ENCODE data around the gene CTNND2.
A peak's percentile ranks its signal among the peaks of the same experiment; 100 is the strongest.

Gene CTNND2

GRCh38 chr5:11904265-11904906, at the start of gene CTNND2:
Gene CTNND2, minus strand, starts transcription at chr5:11904446. Its CDS starts 593 bp downstream, at chr5:11903853.
- Histone ChIP-seq H3K4me1 (ENCODE audit: control insufficient read depth, insufficient read depth, low read length) (peaks cover 19% of the 10 kb centered on the region), H3K36me3 (ENCODE audit: control insufficient read depth, insufficient read depth, low read length) (no peaks in the 10 kb centered on the region), H3K4me3 (ENCODE audit: low read depth, low read length) (peak within 1 kb of the TSS; percentile 69), H3K9me3 (ENCODE audit: control insufficient read depth, insufficient read depth, low read length) (no peaks in the 10 kb centered on the region), H3K27me3 (ENCODE audit: control insufficient read depth, insufficient read depth, low read length) (peaks cover 36% of the 10 kb centered on the region), H3K9ac (ENCODE audit: low read depth, low read length) (no peak within 1 kb of the TSS)

GRCh38 chr5:11946317-11946716, 42.1 kb upstream of the CTNND2 start:
- Histone ChIP-seq H3K36me3 (ENCODE audit: control insufficient read depth, insufficient read depth, low read length) (no peaks in the 10 kb centered on the region), H3K4me1 (ENCODE audit: control insufficient read depth, insufficient read depth, low read length) (no peaks in the 10 kb centered on the region), H3K9me3 (ENCODE audit: control insufficient read depth, insufficient read depth, low read length) (no peaks in the 10 kb centered on the region), H3K9ac (ENCODE audit: low read depth, low read length) (no peak overlapping the region), H3K4me3 (ENCODE audit: low read depth, low read length) (no peak overlapping the region), H3K27me3 (ENCODE audit: control insufficient read depth, insufficient read depth, low read length) (no peaks in the 10 kb centered on the region)

DNA sequence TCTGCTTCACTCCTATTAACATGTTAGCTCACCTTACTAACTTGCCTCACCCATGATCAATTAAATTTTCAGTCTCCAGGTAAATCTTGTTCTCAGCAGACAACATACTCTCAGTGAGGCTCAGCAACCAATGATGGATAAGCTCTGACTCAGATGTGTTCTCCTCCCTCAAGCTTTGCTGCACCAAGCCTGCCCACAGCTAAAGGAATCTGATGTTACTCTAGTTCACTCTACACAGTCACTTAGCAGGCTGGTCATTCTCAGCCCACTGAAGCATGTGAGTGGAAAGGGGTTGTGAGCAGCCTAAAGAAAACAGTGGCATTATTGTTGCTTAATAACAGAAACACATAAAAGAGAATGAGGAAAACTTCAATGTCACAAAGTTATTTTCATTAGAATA, 37.3 kb upstream of the CTNND2 start:
- no peak overlapping the region for H3K9ac ChIP-seq (ENCODE audit: low read depth, low read length)
- no peak overlapping the region for H3K4me3 ChIP-seq (ENCODE audit: low read depth, low read length)

GRCh38 chr5:11931638-11932037, 27.4 kb upstream of the CTNND2 start:
- H3K36me3 ChIP-seq (ENCODE audit: control insufficient read depth, insufficient read depth, low read length) = no peaks in the 10 kb centered on the region

More for the DNA sequence above, 37.3 kb upstream of the CTNND2 start:
- no peaks in the 10 kb centered on the region for H3K9me3 ChIP-seq (ENCODE audit: control insufficient read depth, insufficient read depth, low read length)
- no peaks in the 10 kb centered on the region for H3K4me1 ChIP-seq (ENCODE audit: control insufficient read depth, insufficient read depth, low read length)
- no peaks in the 10 kb centered on the region for H3K36me3 ChIP-seq (ENCODE audit: control insufficient read depth, insufficient read depth, low read length)
- no peaks in the 10 kb centered on the region for H3K27me3 ChIP-seq (ENCODE audit: control insufficient read depth, insufficient read depth, low read length)

DNA sequence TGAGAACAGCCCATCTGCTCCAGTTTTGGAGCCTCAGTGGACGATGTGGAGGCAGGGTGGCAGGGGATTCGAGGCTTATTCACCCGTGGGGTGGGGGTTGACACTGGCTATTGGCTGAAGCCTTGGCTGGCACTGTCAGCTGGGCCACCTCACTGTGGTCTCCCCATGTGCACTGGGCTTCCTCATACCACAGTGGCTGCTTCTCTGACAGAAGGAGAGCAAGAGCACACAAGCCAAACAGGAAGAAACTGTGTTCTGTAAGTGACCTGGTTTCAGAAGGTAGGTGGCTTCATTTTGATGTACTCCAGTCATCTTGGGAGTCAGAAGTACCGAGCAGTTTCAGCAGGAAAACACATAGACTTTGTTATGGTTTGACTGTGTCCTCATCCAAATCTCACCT, 24.7 kb upstream of the CTNND2 start:
- no peaks in the 10 kb centered on the region for H3K36me3 ChIP-seq (ENCODE audit: control insufficient read depth, insufficient read depth, low read length)
- H3K4me3 ChIP-seq (ENCODE audit: low read depth, low read length) = no peak overlapping the region
- no peaks in the 10 kb centered on the region for H3K4me1 ChIP-seq (ENCODE audit: control insufficient read depth, insufficient read depth, low read length)
- H3K9me3 ChIP-seq (ENCODE audit: control insufficient read depth, insufficient read depth, low read length) = no peaks in the 10 kb centered on the region
- no peaks in the 10 kb centered on the region for H3K27me3 ChIP-seq (ENCODE audit: control insufficient read depth, insufficient read depth, low read length)
- H3K9ac ChIP-seq (ENCODE audit: low read depth, low read length) = no peak overlapping the region

More at GRCh38 chr5:11931638-11932037, 27.4 kb upstream of the CTNND2 start:
- Histone ChIP-seq H3K9ac (ENCODE audit: low read depth, low read length) (no peak overlapping the region), H3K9me3 (ENCODE audit: control insufficient read depth, insufficient read depth, low read length) (no peaks in the 10 kb centered on the region), H3K27me3 (ENCODE audit: control insufficient read depth, insufficient read depth, low read length) (no peaks in the 10 kb centered on the region), H3K4me1 (ENCODE audit: control insufficient read depth, insufficient read depth, low read length) (no peaks in the 10 kb centered on the region), H3K4me3 (ENCODE audit: low read depth, low read length) (no peak overlapping the region)

DNA sequence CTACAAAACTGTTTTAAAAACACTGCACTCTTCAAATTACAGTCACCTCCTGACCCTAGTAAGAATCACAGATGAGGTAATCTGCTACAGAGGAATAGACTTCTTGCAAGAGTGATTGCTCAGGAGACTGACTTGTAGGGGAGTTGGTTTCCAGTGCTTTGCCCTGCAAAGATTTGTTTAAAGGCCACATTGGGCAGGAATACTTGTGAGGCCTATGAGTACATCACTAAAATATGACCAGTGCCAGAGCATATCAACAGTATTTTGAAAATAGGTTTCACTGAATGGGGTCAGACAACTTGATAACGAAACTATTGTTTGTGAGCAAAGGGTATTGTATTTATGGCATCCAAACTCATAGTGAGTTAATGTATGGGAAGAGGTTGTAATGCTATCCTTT, 21.5 kb upstream of the CTNND2 start:
- no peaks in the 10 kb centered on the region for H3K36me3 ChIP-seq (ENCODE audit: control insufficient read depth, insufficient read depth, low read length)
- no peak overlapping the region for H3K9ac ChIP-seq (ENCODE audit: low read depth, low read length)
- no peaks in the 10 kb centered on the region for H3K9me3 ChIP-seq (ENCODE audit: control insufficient read depth, insufficient read depth, low read length)
- H3K4me1 ChIP-seq (ENCODE audit: control insufficient read depth, insufficient read depth, low read length) = no peaks in the 10 kb centered on the region
- H3K4me3 ChIP-seq (ENCODE audit: low read depth, low read length) = no peak overlapping the region
- H3K27me3 ChIP-seq (ENCODE audit: control insufficient read depth, insufficient read depth, low read length) = no peaks in the 10 kb centered on the region

GRCh38 chr5:11922394-11922793, 18.1 kb upstream of the CTNND2 start:
- Histone ChIP-seq H3K36me3 (ENCODE audit: control insufficient read depth, insufficient read depth, low read length) (no peaks in the 10 kb centered on the region), H3K9ac (ENCODE audit: low read depth, low read length) (no peak overlapping the region), H3K9me3 (ENCODE audit: control insufficient read depth, insufficient read depth, low read length) (no peaks in the 10 kb centered on the region), H3K27me3 (ENCODE audit: control insufficient read depth, insufficient read depth, low read length) (no peaks in the 10 kb centered on the region), H3K4me1 (ENCODE audit: control insufficient read depth, insufficient read depth, low read length) (no peaks in the 10 kb centered on the region), H3K4me3 (ENCODE audit: low read depth, low read length) (no peak overlapping the region)

DNA sequence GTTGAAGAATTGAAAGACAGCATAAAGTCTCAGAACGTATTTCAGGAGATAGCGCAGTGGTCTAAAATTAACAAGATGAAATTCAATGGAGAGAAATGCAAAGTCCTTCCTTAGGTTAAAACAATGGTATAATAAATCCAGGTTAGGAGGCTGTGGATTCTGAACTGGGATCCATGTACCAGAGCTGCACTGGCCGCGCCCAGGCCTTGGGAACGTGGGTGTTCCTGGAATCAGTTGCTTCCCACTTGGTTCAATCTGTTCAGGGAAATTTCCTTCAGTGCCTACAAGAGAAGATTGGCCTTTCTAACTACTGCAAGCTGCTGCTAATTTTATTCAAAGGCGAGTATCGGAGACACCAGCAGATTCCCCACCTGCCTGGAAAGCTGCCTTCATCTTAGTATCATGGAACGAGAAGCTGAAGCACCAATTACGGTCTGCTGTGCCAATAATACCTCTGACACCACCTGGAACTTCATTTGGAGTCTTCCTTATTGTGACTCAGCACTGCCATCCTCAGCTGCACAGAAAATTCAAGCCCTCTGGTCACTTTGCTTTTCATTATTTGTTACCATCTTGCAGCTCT, 14.3 kb upstream of the CTNND2 start:
- H3K27me3 ChIP-seq (ENCODE audit: control insufficient read depth, insufficient read depth, low read length) = no peaks in the 10 kb centered on the region
- H3K4me3 ChIP-seq (ENCODE audit: low read depth, low read length) = no peak overlapping the region
- H3K4me1 ChIP-seq (ENCODE audit: control insufficient read depth, insufficient read depth, low read length) = no peaks in the 10 kb centered on the region
- no peaks in the 10 kb centered on the region for H3K36me3 ChIP-seq (ENCODE audit: control insufficient read depth, insufficient read depth, low read length)
- H3K9ac ChIP-seq (ENCODE audit: low read depth, low read length) = no peak overlapping the region
- H3K9me3 ChIP-seq (ENCODE audit: control insufficient read depth, insufficient read depth, low read length) = no peaks in the 10 kb centered on the region

GRCh38 chr5:11909471-11909870, 5.2 kb upstream of the CTNND2 start:
- Histone ChIP-seq H3K36me3 (ENCODE audit: control insufficient read depth, insufficient read depth, low read length) (no peaks in the 10 kb centered on the region), H3K27me3 (ENCODE audit: control insufficient read depth, insufficient read depth, low read length) (peaks cover 11% of the 10 kb centered on the region), H3K4me3 (ENCODE audit: low read depth, low read length) (no peak overlapping the region), H3K9me3 (ENCODE audit: control insufficient read depth, insufficient read depth, low read length) (no peaks in the 10 kb centered on the region), H3K9ac (ENCODE audit: low read depth, low read length) (no peak overlapping the region), H3K4me1 (ENCODE audit: control insufficient read depth, insufficient read depth, low read length) (peaks cover 13% of the 10 kb centered on the region)

DNA sequence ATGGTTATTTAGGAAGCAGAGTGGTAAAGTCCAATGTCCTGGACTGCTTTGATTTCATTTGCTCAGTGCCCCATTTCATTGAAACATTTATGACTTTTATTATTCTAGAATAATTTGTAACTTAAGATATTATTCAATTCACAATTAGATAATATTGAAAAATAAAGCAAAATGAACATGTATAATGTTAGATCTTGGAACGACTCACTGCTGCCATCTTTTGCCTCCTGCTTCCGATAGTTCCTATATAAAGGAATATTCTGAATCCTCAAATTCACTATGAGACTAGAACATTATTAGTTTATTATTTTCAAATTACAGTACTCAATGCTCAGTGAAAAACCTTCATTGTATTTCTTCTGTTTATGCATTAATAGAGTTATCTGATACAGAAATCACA, 2.3 kb upstream of the CTNND2 start:
- no peaks in the 10 kb centered on the region for H3K36me3 ChIP-seq (ENCODE audit: control insufficient read depth, insufficient read depth, low read length)
- H3K9me3 ChIP-seq (ENCODE audit: control insufficient read depth, insufficient read depth, low read length) = no peaks in the 10 kb centered on the region
- peaks cover 29% of the 10 kb centered on the region for H3K27me3 ChIP-seq (ENCODE audit: control insufficient read depth, insufficient read depth, low read length)
- peaks cover 19% of the 10 kb centered on the region for H3K4me1 ChIP-seq (ENCODE audit: control insufficient read depth, insufficient read depth, low read length)
- no peak overlapping the region for H3K4me3 ChIP-seq (ENCODE audit: low read depth, low read length)
- H3K9ac ChIP-seq (ENCODE audit: low read depth, low read length) = no peak overlapping the region

GRCh38 chr5:11905206-11905605, 960 bp upstream of the CTNND2 start:
- Histone ChIP-seq H3K4me3 (ENCODE audit: low read depth, low read length) (peak overlapping the region; percentile 68), H3K27me3 (ENCODE audit: control insufficient read depth, insufficient read depth, low read length) (peaks cover 36% of the 10 kb centered on the region), H3K9me3 (ENCODE audit: control insufficient read depth, insufficient read depth, low read length) (no peaks in the 10 kb centered on the region)

GRCh38 chr5:11903614-11904264, 507 bp downstream of the CTNND2 start:
- Histone ChIP-seq H3K9me3 (ENCODE audit: control insufficient read depth, insufficient read depth, low read length) (no peaks in the 10 kb centered on the region), H3K27me3 (ENCODE audit: control insufficient read depth, insufficient read depth, low read length) (peaks cover 36% of the 10 kb centered on the region), H3K4me3 (ENCODE audit: low read depth, low read length) (peak overlapping the region; percentile 69), H3K9ac (ENCODE audit: low read depth, low read length) (no peak overlapping the region), H3K4me1 (ENCODE audit: control insufficient read depth, insufficient read depth, low read length) (peaks cover 19% of the 10 kb centered on the region), H3K36me3 (ENCODE audit: control insufficient read depth, insufficient read depth, low read length) (no peaks in the 10 kb centered on the region)

More at GRCh38 chr5:11905206-11905605, 960 bp upstream of the CTNND2 start:
- Histone ChIP-seq H3K36me3 (ENCODE audit: control insufficient read depth, insufficient read depth, low read length) (no peaks in the 10 kb centered on the region), H3K4me1 (ENCODE audit: control insufficient read depth, insufficient read depth, low read length) (peaks cover 19% of the 10 kb centered on the region), H3K9ac (ENCODE audit: low read depth, low read length) (no peak overlapping the region)
